Stimulated activated CD4-positive, alpha-beta T cell treated with anti-CD3 and anti-CD28 coated beads, Interleukin-1b, Interleukin-23, amount 100 ng/mL, for 1 hour (primary cell): ENCODE data around the gene CCDC9B.

Experiments
- DNase-seq, 2 donors: peaks; one replicate each; pipeline ENCODE4 v3.0.0-alpha.2; 2020; ENCODE audit warnings: low read depth in 2 of 2

CCDC9B gene

GRCh38 chr15:40310001-40310959 is 30.5 kb downstream of the CCDC9B start:
- no peak for DNase-seq

GRCh38 chr15:40309344-40309862 is 31.3 kb downstream of the CCDC9B start:
- DNase-seq: no peak

GRCh38 chr15:40307421-40308211 is 33.1 kb downstream of the CCDC9B start, which contains the start of gene PLCB2:
Gene PLCB2 (minus strand): TSS chr15:40307935. CDS start chr15:40307672, 263 bp downstream.
- DNase-seq: peak in 1 of 2 donors; percentile 25

GRCh38 chr15:40306908-40307307 is 33.8 kb downstream of the CCDC9B start:
- DNase-seq: no peak

- DNase-seq: no peak
These were observed 34.4 kb downstream of the CCDC9B start for GRCh38 chr15:40306371-40306770.

- no peak for DNase-seq
These were observed 35.5 kb downstream of the CCDC9B start for GRCh38 chr15:40305281-40305680.

- DNase-seq: no peak
These were observed 37.2 kb downstream of the CCDC9B start for GRCh38 chr15:40303576-40303975.

GRCh38 chr15:40302981-40303380 is 37.8 kb downstream of the CCDC9B start:
- no peak for DNase-seq

- DNase-seq: no peak
These were observed 38.4 kb downstream of the CCDC9B start for GRCh38 chr15:40302288-40302886.

- no peak for DNase-seq
These were observed 39.1 kb downstream of the CCDC9B start for GRCh38 chr15:40301467-40302179.

- DNase-seq: no peak
These were observed 40.0 kb downstream of the CCDC9B start for GRCh38 chr15:40300771-40301170.

GRCh38 chr15:40300367-40300766 is 40.4 kb downstream of the CCDC9B start:
- DNase-seq: no peak

- DNase-seq: no peak
These were observed 42.4 kb downstream of the CCDC9B start for GRCh38 chr15:40298216-40298935.

- DNase-seq: no peak
These were observed 43.4 kb downstream of the CCDC9B start for GRCh38 chr15:40297356-40297755.

GRCh38 chr15:40296561-40297230 is 44.0 kb downstream of the CCDC9B start:
- DNase-seq: no peak

GRCh38 chr15:40295877-40296560 is 44.7 kb downstream of the CCDC9B start:
- no peak for DNase-seq

GRCh38 chr15:40295297-40295696 is 45.4 kb downstream of the CCDC9B start:
- DNase-seq: no peak

GRCh38 chr15:40293905-40294895 is 46.5 kb downstream of the CCDC9B start:
- DNase-seq: no peak
